Measurements from ENCODE around the gene FSCN2.
A peak's percentile ranks its signal among the peaks of the same experiment; 100 is the strongest.

FSCN2 gene

DNA sequence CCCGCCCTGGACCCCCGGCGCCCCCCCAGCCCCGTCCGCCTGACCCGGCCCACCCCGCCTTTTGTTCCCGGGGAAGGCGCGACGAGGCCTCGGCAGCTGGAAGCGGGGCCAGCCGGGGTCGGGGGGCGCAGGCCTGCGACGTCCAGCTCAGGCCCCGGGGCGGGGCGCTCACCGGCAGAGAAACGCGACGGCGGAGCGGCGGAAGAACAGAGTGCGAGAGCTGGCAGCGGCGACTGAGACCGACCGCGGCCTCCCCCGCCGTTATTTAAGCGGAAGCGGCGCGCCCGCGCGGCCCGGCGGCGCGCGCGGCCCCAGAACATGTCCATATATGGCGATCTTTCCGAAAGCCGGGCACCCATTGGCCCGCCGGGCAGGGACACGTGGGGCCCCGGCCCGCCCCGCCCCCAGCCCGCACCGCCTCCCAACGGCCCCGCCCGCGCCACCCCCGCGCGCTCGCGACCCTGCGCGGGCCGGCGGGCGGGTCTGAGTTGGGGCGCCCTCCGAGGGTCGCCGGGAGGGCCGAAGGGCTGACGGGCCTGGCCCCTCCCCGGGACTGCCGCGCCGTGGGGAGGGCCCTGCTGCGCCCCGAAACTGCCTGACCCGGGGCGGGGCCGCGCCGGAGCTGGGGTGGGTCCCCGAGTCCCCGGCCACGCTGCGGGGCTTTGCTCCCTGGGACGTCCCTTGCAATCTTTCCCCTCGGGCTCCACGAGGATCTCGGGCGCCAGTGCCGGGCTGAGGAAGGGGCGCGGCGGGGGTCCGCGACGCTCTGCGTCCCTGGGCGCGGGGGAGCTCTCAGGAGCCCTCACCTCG is 15.4 kb upstream of the FSCN2 start, which contains the start of gene ACTG1:
Gene ACTG1 (minus strand): TSS at position 238 of the 810 bp plus-strand sequence. CDS start 445 bp downstream, outside the sequence.
- peak; percentile 85 to 93 (median 89) for DNase-seq

DNA sequence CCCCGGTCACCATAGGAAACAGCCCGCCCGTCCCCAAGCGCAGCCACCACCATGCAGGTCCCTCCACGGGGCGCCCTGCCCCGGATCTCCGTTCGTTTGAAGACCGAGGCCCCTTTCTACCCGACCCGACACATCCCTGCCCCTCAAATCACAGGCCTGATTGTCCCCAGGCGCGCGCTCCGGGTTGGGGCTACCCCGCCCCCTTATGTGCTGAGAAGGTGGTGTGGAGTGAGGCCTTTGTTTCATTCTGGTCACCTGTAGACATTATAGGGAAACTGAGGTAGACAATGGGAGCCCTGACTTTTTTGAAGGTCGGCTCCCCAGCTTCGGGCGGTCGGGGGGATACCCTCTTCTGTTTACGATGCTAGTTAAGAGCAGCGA is 14.8 kb upstream of the FSCN2 start:
- peak; percentile 17 to 72 (median 58) for DNase-seq

DNA sequence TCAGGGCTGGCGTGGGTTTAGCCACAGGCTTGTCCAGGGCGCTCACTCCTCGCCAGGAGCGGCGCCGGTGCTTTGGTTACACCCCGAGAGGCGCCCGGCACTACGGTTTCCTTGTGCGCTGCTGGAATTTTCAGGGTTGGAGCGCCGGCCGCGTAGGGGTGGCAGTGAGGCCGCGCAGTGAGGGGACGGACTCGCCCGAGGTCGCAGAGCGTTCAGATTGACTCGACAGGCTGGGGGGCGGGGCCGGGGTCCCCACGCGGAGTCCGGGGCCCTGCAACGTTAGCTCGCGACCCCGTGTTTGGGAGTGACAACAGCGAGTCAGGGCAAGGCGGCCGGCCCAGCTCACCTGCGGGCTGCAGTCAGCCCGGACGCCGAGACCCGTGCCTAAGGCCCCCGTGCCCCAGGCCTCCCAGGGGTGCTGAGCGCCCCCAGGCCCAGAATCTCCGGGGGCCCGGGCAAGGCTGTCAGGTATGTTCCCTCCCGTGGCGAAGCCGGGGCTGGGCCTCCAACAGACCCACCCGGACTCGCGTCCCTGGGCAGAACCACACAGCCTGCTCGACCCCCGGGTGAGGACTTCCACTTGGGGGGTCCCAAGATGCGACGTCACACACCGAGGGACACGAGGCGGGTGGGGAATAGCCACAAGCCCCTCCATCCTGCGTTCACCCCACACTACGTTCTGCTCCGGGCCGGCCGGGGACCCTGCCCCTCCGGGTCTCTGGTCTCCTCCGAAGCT is 14.3 kb upstream of the FSCN2 start:
- peak in 5 of 6 experiments; percentile 12 to 68 (median 46) for DNase-seq

DNA sequence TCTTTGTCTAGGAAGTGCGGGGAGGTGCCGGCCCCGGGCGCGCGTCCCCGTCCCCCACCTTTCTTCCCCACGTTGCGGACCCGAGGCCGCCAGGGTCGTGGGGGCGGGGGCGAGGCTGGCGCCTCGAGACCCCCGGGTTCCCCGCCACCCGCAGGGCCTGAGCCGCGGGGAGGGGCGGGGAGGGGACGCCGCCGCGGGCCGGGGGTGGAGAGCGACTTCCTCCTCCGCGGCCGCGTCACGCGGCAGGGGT is 13.8 kb upstream of the FSCN2 start:
- peak in 1 of 6 experiments; percentile 49 for DNase-seq

DNA sequence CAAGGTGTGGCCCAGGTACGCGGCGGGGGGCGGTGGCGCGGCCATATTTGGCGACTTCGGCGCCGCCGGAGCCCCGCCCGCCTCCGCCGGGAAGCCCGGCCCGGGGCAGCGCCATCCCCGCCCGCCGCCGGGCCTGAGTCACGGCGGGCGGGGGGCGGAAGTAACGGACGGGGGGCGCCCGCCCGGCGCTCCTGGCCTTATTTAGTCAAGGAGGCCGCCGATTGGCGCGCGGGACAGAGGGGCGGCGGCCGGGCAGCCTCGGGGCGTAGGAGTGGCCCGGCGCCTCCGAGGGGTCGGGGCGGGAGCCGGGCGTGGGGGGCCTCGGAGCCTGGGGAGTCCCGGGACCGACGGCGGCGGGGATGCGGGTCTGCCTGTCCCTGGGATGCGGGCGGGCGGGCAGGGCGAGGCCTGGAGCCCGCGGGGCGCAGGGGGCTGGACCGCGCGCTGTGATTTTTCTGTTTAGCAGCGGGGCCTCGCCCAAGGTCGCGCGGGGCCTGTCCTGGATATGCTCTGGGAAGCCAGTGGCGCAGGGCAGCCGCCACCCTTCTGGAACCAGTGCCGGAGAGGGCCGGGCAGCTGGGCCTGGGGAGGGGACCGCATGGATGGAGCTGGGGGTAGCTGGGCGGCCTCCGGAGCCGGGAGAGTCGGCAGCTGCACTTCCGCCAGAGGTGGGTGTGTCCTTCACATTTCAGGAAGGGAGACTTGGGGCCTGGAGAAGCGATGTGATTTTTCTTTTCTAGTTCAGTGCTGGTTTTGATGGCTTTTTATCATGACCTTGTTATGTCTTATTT is 13.2 kb upstream of the FSCN2 start:
- DNase-seq, result peak; percentile 15 to 63 (median 44)

DNA sequence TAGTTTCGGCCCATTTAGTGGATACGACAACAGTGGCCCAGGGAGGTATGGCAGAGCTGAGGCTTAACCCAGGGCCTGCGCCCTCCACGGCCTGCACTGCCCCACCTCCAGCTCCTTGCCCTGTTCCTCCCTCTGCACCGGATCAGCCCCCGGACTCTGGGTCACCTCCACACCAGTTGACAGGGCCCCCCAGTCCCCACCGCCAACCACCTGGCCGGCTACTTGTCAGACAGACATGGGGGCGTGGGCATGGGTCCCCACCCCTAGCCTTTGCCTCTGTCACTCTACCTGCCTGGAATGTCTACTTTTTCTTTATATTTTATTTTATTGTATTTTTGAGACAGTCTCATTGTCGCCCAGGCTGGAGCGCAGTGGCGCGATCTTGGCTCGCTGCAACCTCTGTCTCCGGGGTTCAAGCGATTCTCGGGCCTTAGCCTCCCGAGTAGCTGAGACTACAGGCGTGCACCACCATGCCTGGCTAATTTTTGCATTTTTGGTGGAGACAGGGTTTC is 12.6 kb upstream of the FSCN2 start:
- peak in 2 of 6 experiments; percentile 36 to 39 for DNase-seq

DNA sequence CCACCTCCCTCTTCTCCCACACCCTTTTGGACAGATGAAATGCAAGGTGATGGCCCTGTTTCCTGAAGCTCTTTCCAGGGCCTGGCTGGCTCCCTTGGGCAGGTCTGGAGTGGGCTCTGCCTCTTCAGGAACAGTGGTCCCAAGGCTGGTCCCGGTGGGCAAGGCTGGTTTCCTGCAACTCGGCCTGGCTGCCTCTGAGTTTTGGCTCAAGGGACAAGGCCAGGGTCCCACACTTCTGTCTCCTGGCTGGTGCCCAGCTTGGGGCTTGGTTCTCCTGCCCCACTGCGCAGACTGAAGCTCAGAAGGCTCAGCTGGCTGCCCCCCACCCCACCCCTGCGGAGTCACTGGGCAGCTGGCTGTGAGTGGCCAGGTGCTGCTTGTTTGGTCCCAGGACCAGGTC is 11.7 kb upstream of the FSCN2 start:
- DNase-seq, result no peak

DNA sequence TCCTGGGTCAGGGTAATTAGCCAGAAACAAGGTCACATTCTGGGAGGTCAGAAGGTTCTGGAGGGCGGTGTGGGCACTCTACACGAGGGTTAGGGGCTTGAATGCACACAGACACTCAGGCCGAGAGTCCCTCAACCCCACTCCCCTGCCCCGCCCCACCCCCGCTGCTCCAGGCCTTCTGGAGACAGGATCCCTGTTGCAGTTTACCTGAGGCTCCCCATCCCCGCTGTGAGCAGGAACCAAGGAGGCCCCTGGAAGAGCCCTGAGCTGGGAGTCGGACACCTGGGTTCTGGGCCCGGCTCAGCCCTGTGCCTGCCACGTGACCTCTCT is 11.2 kb upstream of the FSCN2 start:
- no peak for DNase-seq

DNA sequence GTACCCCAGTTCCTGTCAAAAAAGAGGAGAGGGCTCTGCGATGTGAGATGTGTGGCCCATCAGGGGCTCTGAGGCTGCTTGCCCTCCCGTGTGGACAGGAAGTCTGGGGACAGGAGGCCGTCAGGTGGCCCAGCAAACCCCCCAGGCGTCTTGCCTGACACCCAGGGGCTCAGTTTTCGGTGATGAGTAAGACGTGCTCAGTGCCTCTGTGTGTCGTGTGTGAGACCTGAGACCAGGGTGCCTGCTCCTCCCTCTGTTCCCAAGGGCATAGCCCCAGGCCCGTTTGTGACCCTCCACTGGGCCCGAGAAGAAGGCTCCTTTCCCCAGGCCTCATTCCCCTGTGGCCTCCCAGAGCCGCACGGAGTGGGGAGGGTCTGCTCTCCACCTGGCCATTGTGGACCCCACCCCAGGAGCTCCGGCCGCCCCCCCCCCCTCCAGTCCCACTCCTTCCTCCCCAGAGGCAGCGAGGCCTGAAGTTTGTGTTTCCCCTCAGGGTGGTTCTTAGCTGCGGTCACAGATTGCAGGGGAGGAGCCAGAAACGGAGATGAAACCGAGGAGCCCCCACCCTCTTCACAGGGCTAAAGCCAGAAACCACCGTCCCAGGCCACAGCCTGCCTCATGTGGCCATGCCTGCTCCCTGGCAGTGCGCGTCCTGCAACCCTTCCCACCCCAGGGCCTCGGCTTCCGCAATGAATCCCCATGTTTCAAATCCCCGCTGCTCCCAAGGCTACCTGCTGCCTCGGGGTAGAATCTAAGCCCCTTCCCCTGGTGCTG is 10.7 kb upstream of the FSCN2 start:
- DNase-seq, result no peak

DNA sequence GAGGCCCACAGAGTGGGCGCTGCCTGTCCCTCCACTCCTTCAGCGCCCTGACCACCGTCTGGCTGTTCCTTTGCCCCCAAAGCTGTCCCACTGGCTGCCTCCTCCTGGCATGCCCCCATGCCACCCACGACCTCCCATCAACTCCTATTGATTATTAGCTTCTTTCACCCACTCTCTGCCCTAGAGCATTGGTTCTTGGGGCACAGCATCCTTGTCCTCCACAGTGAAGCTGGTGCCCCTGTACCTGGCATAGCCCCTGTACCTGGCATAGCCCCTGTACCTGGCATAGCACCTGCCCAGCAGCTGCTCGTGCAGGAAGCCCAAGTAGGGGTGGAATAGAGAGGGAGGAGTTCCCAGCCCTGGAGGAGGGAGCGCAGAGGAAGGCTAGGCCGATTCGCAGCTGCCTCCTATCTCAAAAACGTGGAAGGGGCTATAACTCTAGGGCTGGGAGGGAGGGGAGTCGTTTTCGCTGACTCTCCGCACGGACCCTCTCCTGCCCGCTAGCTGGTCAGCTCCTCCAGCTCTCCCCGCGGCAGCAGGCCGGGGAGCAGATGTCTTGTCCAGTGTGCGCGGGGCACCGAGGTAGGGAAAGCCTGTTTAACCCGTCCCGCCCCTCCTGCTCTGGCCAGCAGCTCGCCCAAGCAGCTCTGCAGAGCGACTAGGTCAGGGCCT is 9.9 kb upstream of the FSCN2 start:
- peak in 1 of 6 experiments; percentile 12 for DNase-seq

DNA sequence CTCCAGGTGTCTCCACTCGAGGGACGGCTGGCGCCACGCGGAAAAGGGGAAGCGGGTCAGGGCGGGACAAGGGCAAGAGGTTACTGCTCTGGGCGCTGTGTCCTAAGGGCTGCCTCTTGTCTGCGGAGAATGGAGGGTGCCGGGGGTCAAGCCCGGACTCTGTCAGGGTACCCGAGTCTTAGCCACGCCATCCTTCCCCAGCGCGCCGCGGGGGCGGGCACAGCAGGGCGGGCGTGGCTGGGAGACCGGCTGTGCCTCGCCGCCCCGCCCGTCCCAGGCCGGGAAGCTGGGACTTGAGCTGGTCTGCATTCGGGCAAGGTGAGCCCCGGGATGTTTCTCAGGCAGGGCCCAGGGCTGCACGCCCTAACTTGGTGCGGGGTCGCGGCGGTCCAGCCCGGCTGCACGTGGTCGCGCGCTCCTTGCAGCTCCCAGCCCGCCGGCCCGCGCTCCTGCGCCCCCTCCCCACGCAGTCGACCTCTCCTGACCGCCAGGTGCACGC is 9.3 kb upstream of the FSCN2 start:
- DNase-seq, result peak in 1 of 6 experiments; percentile 36

DNA sequence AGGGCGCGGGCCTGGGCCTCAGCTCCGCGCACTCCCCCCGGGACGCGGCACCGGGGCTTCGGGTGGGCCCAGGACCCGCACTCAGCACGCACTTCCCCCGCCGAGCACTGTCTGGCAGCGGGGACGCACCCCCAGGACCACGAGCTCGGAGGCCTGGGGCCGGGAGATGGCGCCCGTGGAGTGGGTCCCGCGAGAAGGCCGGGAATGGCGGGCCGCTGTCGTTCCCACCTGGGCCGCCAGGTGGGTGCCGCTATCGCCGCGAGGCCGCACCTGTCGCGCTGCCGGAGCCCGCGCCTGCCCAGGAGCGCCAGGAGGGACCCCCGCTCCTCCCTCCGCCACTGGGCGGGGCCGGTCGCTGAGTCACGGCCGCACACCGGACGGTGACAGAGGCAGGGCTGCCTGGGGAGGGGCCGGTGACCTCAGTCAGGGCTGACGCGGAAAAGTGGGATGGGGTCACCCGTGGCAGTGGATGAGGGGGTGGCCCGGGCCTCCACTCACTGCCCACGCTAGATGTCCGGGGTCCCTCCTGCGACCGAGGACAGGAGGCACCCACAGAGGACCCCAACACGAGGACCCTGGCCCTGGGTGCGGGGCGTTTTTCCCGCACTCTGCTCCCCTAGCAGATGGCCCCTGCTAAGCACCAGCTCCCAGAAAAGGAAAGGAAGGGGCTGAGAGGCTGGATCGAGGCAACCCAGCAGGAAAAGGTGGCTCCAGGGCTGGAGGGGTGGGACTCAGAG is 8.7 kb upstream of the FSCN2 start:
- DNase-seq, result peak; percentile 46 to 74 (median 68)

DNA sequence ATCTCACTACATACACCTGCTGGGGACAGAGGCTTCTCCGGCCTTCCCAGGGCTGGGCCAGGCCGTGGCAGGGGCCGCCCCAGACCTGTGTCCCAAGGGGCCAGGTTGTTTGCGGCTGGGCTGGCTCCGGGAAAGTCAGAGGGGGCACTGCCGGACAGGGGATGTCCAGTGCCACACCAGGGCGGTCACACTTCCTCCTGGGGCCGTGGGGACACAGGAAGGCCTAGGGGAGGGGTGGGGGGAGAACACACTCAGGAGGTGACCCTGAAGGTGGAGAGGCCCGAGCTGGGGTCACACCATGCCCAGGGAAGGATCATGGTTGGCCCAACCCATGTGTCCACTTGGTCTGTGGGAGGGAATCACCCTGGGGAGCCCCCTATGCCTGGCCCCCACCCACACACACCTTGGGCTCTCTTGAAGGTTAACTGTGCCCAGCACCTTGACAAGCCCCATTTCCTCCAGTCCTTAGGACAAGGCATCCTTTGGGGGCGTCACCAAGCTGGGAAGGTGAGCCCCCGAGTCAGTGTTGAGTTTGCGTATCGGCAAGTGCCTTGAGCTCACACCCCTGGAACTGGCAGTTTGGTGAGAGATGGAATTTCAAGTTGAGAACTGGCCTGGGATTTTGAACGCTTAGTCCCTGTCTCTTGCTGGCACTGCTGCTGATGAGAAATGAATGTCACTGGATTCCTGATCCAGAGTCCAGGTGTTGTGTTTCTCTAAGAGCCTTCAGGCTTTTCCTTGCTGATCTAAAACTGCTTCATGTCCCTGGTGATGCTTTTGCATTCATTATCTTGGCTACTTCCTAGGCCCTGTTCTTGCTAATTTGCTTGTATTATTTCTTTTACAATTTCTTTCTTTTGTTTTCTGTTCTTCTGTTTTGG is 7.9 kb upstream of the FSCN2 start:
- DNase-seq, result no peak

DNA sequence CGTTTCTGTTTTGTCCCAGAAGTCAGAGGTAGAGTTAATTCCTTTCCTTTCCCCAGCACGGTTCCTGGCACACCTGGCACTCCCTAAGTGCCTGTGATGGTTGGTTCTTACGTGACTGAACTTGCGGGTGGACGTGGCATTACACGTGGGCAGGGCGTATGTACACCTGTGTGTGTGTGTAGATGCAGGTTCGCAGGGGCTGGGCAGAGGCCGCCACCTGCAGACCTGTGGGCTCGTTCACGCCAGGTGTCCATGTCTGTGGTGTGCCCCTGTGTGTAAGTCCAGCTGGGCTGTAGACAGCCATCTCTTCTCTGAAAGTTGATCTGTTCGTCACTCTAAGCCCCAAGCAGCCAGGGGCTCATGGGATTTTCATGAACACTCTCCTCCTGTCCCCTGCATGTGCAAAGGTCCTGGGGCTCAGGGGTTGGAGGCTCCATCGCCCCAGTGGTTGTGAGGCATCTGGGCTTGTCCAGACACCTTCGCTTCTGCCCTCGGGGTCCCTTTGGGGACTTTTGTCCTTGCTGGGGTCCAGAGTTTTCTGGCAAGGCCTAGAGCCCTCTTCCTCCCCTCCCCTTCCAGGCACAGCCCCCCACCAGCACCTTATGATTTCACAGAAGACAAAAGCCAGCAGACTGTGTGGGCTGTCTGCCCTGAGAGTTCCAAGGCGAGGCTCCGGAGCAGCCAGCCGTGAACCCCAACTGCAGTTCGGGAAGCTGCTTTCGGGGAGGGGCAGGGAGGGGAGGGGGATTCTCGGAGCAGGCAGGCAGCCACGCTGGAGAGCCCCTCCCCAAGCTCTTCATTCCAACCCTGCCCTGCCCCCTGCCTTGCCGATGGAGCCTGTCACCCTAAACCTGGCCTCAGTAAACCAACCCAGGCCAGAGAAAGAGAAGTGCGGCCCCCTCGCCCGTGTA is 5.4 kb upstream of the FSCN2 start:
- DNase-seq, result no peak

DNA sequence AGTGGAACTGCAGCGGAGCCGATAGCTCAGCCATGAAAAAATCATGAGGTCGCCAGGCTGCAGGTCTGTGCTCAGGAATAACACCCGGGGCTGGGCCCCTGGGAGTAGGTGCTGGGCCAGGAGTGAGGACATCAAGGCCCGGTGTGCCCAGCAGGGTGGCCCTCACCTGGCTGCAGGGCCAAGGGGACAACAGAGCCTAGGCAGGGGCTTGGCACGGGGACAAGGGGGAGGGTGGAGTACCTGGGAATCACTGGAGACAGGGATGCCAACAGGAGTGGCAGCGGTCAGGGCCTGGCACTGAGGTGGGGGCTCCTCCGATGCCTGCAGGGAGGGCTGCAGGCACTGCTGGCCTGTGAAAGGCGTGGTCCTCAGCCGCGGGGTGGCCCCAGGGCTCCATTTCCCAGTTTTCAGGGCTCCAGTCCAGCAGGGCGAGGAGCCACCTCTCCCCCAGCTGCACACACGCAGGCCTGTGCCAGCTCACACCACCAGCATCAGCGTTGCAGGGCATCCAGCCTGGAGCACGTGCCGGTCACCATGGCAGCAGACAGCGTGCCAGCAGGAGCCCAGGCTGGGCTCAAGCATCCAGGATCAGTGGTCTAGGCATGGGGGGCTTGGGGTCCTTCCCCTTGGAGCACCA is 4.7 kb upstream of the FSCN2 start:
- no peak for DNase-seq

DNA sequence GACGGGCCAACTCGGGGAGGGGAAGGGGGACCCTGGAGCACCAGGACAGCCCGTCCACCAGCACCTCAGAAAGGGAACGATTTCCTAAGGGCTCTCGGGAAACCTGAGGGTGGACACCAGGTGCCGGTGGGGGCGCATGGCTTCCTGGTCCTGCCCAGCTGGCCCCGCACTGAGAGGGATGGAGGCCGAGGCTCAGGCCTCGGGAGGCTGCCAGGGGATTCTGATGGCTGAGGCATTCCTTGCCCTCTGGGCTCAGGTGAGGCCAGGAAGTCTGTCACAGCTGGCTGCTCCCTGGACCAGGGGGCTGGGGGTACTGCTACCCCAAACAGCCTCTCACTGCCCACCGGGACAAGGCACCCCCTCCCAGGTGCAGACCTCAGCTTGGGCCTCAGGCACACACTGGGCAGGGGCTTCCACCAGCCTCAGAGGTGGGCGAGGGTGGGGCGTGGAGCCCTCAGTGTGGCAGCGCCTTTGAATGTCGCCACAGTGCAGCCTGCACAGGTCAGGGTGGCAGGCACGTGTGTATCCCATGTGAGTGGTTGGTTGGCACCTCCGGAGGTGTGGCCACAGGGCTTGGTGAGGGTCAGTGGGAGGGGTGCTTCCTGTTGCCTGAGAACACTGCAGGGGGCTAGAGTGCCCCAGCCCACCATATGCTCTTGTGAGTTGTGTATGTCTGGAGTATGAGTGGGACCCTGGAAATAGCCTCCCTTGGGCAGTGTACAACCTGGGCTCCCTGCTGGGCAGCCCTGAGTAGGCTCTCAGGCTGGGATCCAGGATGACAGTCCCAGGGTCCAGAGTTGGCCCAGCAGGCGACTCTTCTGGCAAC is 3.9 kb upstream of the FSCN2 start:
- no peak for DNase-seq

DNA sequence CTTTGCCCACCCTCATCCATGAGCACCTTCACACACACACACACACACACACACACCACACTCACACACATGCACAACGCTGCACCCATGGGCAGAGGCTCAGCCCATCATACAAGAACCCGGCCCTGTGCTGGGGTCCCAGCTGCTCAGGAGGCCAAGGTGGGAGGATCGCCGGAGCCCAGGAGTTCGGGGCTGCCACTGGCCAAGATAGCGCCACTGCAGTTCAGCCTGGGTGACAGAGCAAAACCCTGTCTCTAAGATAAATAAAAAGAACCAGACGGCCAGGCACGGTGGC is 3.4 kb upstream of the FSCN2 start:
- no peak for DNase-seq

Data from stimulated activated naive CD4-positive, alpha-beta T cell (primary cell).